Liver (tissue), 9 donors: Measurements from ENCODE around the gene PTPRN2. TPM values are rescaled to one million over a fixed set of nuclear protein-coding genes. Genes with fewer than 3 reads are reported as not detected.

Experiments used
- DNase-seq: peaks from one replicate; pipeline ENCODE4 v3.0.0-alpha.2; 2017; ENCODE audit warnings: low spot score
- H3K27ac ChIP-seq, 2 donors: one replicate each; pipeline ENCODE4 v1.7.0; 2013; ENCODE audit warnings: inconsistent platforms in 2 of 2, low read length in 2 of 2, control low read depth in 1 of 2, low read depth in 1 of 2, mild to moderate bottlenecking in 1 of 2
- H3K27me3 ChIP-seq, 4 donors: one replicate each; pipeline versions ENCODE4 v1.6.1 to v1.7.0; 2013; ENCODE audit warnings: low read length in 3 of 4, inconsistent platforms in 1 of 4, mild to moderate bottlenecking in 1 of 4, moderate library complexity in 1 of 4; ENCODE audit not compliant: control insufficient read depth in 4 of 4, insufficient read depth in 4 of 4
- H3K36me3 ChIP-seq, 4 donors: one replicate each; pipeline versions ENCODE4 v1.6.1 to v1.7.0; 2013; ENCODE audit warnings: low read length in 3 of 4, mild to moderate bottlenecking in 3 of 4, low read depth in 1 of 4, moderate library complexity in 1 of 4; ENCODE audit not compliant: control insufficient read depth in 4 of 4, insufficient read depth in 3 of 4
- H3K4me1 ChIP-seq, 4 donors: one replicate each; pipeline versions ENCODE4 v1.6.1 to v1.7.0; 2013; ENCODE audit warnings: low read length in 3 of 4, mild to moderate bottlenecking in 3 of 4, moderate library complexity in 1 of 4; ENCODE audit not compliant: control insufficient read depth in 4 of 4, insufficient read depth in 4 of 4
- H3K4me3 ChIP-seq, 3 donors: one replicate each; pipeline versions ENCODE4 v1.6.1 to v1.7.0; 2013; ENCODE audit warnings: low read length in 3 of 3, control low read depth in 1 of 3, low read depth in 1 of 3, mild to moderate bottlenecking in 1 of 3
- H3K9ac ChIP-seq, 2 donors: one replicate each; pipeline ENCODE4 v1.7.0; 2013; ENCODE audit warnings: low read length in 2 of 2, mild to moderate bottlenecking in 2 of 2, moderate library complexity in 2 of 2, control low read depth in 1 of 2, low read depth in 1 of 2
- H3K9me3 ChIP-seq, 4 donors: one replicate each; pipeline versions ENCODE4 v1.6.1 to v1.7.0; 2013; ENCODE audit warnings: low read length in 3 of 4; ENCODE audit not compliant: control insufficient read depth in 4 of 4
- EGR1 ChIP-seq, 2 donors: IDR thresholded peaks; 2 replicates each; pipeline ENCODE4 v1.6.1; 2016 to 2018; ENCODE audit warnings: antibody characterized with exemption in 2 of 2, low read depth in 2 of 2
- FOXA1 ChIP-seq: IDR thresholded peaks from 2 replicates; pipeline ENCODE4 v1.6.1; 2016; ENCODE audit warnings: antibody characterized with exemption
- FOXA2 ChIP-seq: IDR thresholded peaks from 2 replicates; pipeline ENCODE4 v1.6.1; 2016; ENCODE audit warnings: antibody characterized with exemption
- GABPA ChIP-seq, 2 donors: IDR thresholded peaks in 1 of 2; conservative IDR thresholded peaks in 1 of 2; 2 replicates each; pipeline ENCODE4 v1.6.1; 2016; ENCODE audit warnings: antibody characterized with exemption in 2 of 2, mild to moderate bottlenecking in 1 of 2, moderate library complexity in 1 of 2
- HNF4A ChIP-seq, 2 donors: conservative IDR thresholded peaks; 2 replicates each; pipeline ENCODE4 v1.6.1; 2016; ENCODE audit warnings: antibody characterized with exemption in 2 of 2, mild to moderate bottlenecking in 2 of 2
- HNF4G ChIP-seq: IDR thresholded peaks from 2 replicates; pipeline ENCODE4 v1.6.1; 2016; ENCODE audit warnings: antibody characterized with exemption
- JUND ChIP-seq, 2 donors: IDR thresholded peaks; 2 replicates each; pipeline ENCODE4 v1.6.1; 2016; ENCODE audit warnings: antibody characterized with exemption in 2 of 2
- NR2F2 ChIP-seq: IDR thresholded peaks from 2 replicates; pipeline ENCODE4 v1.6.1; 2016; ENCODE audit warnings: antibody characterized with exemption
- RAD21 ChIP-seq, 2 donors: IDR thresholded peaks; 2 replicates each; pipeline ENCODE4 v1.6.1; 2016; ENCODE audit warnings: antibody characterized with exemption in 2 of 2, mild to moderate bottlenecking in 2 of 2
- RXRA ChIP-seq, 2 donors: IDR thresholded peaks; 2 replicates each; pipeline ENCODE4 v1.6.1; 2017 to 2018; ENCODE audit warnings: antibody characterized with exemption in 2 of 2, mild to moderate bottlenecking in 1 of 2
- SP1 ChIP-seq: IDR thresholded peaks from 2 replicates; pipeline ENCODE4 v1.6.1; 2018; ENCODE audit warnings: antibody characterized with exemption, mild to moderate bottlenecking
- TAF1 ChIP-seq: conservative IDR thresholded peaks from 2 replicates; pipeline ENCODE4 v1.6.1; 2016; ENCODE audit warnings: antibody characterized with exemption, mild to moderate bottlenecking
- YY1 ChIP-seq: IDR thresholded peaks from 2 replicates; pipeline ENCODE4 v1.6.1; 2016; ENCODE audit warnings: antibody characterized with exemption, mild to moderate bottlenecking
- ZBTB33 ChIP-seq: IDR thresholded peaks from 2 replicates; pipeline ENCODE4 v1.6.1; 2016; ENCODE audit warnings: antibody characterized with exemption
- WGBS: extraction: QIAGEN DNeasy Blood & Tissue Kit; methylation state at CpG from one replicate; pipeline ENCODE4 v1.1.7; 2013; 5-methylcytosine and 5-hydroxymethylcytosine counted together
- polyA plus RNA-seq, 2 donors: library from polyadenylated mRNA; stranded (reverse) in 1 of 2; unstranded in 1 of 2; fragments of 200-250 nt in 1 of 2; fragments of >200 nt in 1 of 2; fragmentation: Nextera tagmentation in 1 of 2; extraction: Ambion mirVana in 1 of 2; gene quantifications; one replicate each; pipeline versions ENCODE4 v1.2.1 to v1.2.3, GENCODE V29; 2013 to 2015
- total RNA-seq, 2 donors: library from RNA; depleted of rRNA; stranded (reverse); fragments of >200 nt; gene quantifications; one replicate each; pipeline ENCODE4 v1.2.3, GENCODE V29; 2014
- TF ChIP-seq, protein P1 (sequence below): fragments of 150-350 bp; IDR thresholded peaks from 2 replicates; pipeline ENCODE4 v1.5.1; 2017; ENCODE audit warnings: improper control_type of control experiment, low read depth, low read length; ENCODE audit not compliant: missing input control
- TF ChIP-seq, protein P2 (sequence below): IDR thresholded peaks from 2 replicates; pipeline ENCODE4 v1.6.1; 2016; ENCODE audit warnings: antibody characterized with exemption
- TF ChIP-seq, protein P3 (sequence below): IDR thresholded peaks from 2 replicates; pipeline ENCODE4 v1.6.1; 2016; ENCODE audit warnings: antibody characterized with exemption, mild to moderate bottlenecking
- TF ChIP-seq, protein P4 (sequence below): IDR thresholded peaks from 2 replicates; pipeline ENCODE4 v1.6.1; 2016; ENCODE audit warnings: antibody characterized with exemption
- donor health status: healthy.
- donor health status: healthy.
- donor health status: healthy.
- donor health status: healthy.
- donor health status: healthy.

Gene PTPRN2
- total and polyA plus RNA-seq, 4 donors, result 0.75 to 1.9 (median 1.1) TPM

- TF ChIP-seq EGR1 (IDR thresholded peaks at IDR 0.05; ENCODE audit: low read depth in 2 of 2) (no peak), JUND (IDR thresholded peaks at IDR 0.05) (no peak), YY1 (no peak), RXRA (IDR thresholded peaks at IDR 0.05) (no peak), GABPA (IDR thresholded peaks at IDR 0.05 in 1 of 2, conservative IDR thresholded peaks at IDR 0.05 in 1 of 2) (no peak), FOXA1 (no peak), HNF4G (no peak), TAF1 (no peak), SP1 (no peak), FOXA2 (no peak), RAD21 (IDR thresholded peaks at IDR 0.05) (no peak), NR2F2 (no peak), HNF4A (conservative IDR thresholded peaks at IDR 0.05) (no peak), ZBTB33 (no peak)
- TF ChIP-seq, protein P1, sequence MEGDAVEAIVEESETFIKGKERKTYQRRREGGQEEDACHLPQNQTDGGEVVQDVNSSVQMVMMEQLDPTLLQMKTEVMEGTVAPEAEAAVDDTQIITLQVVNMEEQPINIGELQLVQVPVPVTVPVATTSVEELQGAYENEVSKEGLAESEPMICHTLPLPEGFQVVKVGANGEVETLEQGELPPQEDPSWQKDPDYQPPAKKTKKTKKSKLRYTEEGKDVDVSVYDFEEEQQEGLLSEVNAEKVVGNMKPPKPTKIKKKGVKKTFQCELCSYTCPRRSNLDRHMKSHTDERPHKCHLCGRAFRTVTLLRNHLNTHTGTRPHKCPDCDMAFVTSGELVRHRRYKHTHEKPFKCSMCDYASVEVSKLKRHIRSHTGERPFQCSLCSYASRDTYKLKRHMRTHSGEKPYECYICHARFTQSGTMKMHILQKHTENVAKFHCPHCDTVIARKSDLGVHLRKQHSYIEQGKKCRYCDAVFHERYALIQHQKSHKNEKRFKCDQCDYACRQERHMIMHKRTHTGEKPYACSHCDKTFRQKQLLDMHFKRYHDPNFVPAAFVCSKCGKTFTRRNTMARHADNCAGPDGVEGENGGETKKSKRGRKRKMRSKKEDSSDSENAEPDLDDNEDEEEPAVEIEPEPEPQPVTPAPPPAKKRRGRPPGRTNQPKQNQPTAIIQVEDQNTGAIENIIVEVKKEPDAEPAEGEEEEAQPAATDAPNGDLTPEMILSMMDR, result no peak
- TF ChIP-seq, protein P2, sequence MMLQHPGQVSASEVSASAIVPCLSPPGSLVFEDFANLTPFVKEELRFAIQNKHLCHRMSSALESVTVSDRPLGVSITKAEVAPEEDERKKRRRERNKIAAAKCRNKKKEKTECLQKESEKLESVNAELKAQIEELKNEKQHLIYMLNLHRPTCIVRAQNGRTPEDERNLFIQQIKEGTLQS, result no peak
- TF ChIP-seq, protein P3, sequence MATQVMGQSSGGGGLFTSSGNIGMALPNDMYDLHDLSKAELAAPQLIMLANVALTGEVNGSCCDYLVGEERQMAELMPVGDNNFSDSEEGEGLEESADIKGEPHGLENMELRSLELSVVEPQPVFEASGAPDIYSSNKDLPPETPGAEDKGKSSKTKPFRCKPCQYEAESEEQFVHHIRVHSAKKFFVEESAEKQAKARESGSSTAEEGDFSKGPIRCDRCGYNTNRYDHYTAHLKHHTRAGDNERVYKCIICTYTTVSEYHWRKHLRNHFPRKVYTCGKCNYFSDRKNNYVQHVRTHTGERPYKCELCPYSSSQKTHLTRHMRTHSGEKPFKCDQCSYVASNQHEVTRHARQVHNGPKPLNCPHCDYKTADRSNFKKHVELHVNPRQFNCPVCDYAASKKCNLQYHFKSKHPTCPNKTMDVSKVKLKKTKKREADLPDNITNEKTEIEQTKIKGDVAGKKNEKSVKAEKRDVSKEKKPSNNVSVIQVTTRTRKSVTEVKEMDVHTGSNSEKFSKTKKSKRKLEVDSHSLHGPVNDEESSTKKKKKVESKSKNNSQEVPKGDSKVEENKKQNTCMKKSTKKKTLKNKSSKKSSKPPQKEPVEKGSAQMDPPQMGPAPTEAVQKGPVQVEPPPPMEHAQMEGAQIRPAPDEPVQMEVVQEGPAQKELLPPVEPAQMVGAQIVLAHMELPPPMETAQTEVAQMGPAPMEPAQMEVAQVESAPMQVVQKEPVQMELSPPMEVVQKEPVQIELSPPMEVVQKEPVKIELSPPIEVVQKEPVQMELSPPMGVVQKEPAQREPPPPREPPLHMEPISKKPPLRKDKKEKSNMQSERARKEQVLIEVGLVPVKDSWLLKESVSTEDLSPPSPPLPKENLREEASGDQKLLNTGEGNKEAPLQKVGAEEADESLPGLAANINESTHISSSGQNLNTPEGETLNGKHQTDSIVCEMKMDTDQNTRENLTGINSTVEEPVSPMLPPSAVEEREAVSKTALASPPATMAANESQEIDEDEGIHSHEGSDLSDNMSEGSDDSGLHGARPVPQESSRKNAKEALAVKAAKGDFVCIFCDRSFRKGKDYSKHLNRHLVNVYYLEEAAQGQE, result no peak
- TF ChIP-seq, protein P4, sequence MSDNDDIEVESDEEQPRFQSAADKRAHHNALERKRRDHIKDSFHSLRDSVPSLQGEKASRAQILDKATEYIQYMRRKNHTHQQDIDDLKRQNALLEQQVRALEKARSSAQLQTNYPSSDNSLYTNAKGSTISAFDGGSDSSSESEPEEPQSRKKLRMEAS, result no peak
- Histone ChIP-seq H3K9ac (no peak overlapping the region), H3K27me3 (no peaks in the 10 kb centered on the region), H3K4me1 (no peaks in the 10 kb centered on the region), H3K9me3 (peaks cover 0 to 21% (median 9%) of the 10 kb centered on the region in 4 donors), H3K27ac (no peak overlapping the region), H3K36me3 (no peaks in the 10 kb centered on the region), H3K4me3 (no peak overlapping the region)
- no peak for DNase-seq
- 83% methylated on average over 9 of the region's 9 CpGs for WGBS
Measured at GRCh38 chr7:158579662-158580646, 7.7 kb downstream of the PTPRN2 start.
